Medulla oblongata (tissue), 1 donor: ENCODE data around the gene NUMB.
A peak's percentile ranks its signal among the peaks of the same experiment; 100 is the strongest.
"Not testable (repeated sequence)": the region's sequence is repeated elsewhere in the genome, so short reads cannot be mapped to it uniquely, and the experiment has no call there.

Source experiments
- DNase-seq: peaks from one replicate; pipeline ENCODE4 v3.0.0-alpha.2; 2015; ENCODE audit errors: extremely low spot score

The NUMB gene

DNA sequence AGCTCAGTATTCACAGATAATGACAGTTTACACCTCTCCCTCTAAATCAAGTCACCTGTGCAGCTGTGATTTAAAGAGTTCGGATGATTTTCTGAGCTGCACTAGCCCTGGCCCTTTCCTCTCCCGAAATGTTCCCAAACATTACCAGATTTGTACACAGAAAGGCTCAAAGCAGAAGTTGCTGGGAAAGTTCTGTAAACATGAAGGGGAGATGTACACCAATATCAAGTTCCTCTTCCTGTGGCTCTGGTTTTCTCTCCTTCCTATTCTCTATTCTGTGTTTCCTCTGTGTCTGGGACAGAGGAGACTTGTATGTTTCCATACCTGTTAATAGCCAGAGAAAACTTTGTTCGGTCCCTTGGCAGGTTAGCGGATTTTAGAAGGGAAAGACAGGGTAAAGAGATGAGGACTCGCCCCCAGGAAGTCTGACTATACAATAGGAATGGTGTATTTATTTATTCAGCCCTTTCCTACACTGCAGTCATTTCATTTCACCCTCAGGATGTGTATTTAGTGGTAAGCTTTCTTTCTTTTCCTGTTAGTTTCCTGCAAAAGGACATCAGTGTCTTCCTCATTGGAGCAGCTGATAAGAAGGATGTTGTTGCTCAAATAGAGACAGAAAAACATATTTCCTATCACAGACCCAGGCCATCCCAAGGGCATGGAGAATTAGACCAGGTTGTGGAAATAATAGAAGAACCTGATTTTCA, 7.6 kb upstream of the NUMB start:
- DNase-seq, result peak; percentile 71

DNA sequence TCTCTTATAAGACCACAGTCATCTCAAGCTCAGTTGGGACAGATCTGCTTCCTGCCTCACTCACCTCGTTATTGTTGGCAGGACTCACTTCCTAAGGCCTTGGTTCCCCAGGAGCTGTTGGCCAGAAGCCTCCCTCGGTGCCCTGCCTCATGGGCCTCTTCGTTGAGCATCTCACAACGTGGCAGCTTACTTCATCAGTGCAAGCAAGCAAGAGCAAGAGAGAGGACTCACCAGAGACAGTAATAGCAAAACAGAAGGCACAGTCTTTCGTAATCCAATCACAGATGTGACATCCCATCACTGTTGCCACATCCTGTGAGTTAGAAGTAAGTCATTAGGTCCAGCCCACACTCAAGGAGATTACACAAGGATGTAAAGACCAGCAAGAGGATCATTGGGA, 5.1 kb upstream of the NUMB start:
- DNase-seq, result peak; percentile 77

DNA sequence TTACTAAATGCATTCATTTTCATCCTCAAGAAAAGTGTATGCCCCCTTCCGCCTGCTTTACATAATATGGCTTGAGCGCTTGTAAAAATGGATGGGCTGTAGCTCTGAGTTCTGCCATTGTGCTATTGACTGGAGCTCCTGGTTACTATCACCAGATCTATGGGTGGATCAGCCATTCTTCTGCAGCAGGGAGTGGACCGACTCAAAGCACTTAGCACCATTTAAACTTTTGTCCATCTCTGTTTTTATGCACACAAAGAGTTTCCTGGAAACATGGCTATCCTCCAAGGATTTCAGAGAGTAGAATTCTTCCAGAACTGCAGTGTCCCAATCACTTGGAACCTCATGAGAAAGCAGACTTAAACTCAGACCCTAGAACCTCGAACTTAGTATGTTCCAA, 4.5 kb upstream of the NUMB start:
- DNase-seq, result no peak

DNA sequence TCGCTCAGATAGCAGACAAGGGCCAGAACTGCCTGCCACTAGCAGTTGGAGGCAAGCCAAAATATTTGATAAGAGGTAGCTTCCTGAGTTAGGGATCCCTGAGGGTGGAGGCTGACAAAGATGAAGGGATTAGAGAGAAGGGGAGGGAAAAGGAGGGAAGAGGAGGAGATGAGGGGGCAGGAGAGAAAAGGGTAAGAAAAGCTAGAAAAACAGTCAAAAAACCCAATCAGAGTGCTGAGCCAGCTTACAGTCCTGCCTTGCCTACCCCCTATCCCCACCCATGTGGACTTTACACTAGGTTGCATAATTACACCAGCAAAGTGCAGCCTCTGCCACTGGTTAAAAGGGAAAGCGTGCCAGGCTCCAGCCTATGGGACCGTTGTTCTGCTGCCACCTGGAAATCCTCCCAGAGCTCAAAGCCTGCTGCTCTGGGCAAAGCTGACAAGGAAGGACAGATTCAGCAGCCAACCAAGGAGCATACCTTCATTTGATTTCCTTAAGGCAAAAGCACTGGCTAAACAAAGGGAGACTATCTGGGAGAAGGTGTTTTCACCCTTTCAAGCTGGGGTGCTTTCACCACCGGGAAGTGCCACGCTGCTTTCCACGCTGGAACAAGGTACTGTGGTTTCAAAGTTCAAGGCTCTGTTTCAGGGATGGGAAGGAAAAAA, 3.8 kb upstream of the NUMB start:
- DNase-seq, result peak; percentile 80

DNA sequence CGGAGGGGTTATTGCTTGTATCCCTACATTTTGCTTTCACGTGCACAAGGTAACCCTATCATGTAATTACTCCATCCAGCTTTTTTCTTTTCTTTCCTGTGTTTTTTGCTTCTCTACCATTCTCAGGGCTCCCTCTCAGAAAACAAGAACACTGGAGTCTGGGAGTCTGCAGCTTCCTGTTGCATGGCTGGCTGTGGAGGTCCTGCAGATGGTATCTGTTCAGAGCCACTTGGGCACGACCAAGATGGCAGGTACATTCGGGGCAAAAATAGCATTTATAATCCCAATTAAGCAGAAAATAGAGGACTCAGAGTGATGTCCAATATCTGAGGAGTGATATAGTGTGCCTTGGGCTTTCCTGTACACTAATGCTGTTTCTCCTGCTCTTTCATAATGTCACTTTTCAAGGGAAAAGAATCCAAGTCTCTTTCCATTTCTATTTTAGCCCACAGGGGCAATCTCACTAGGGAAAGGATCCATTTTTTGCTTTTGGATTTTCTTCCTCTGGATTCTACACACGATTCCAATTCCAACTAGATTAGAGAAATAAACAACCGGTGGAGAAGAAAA, 3.2 kb upstream of the NUMB start:
- no peak for DNase-seq

DNA sequence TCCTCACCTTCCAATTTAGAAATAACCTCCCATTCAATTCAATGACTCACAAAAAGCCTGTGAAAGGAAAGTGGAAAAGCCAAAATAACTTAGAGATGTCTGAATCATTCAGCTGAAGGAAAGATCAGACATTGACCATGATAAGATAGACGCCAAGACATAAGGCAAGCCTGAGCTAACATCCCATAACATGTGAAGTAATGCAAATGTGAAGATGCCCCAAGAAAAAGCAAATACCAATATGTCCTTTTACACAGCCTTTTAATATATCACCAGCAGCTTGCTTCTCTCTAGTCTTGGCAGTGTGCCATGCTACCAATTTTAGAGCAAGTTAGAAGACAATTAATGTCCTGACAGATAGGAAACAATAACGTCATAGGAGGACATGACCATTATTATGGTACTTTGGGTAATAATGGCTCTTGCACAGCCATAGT, 2.4 kb upstream of the NUMB start:
- no peak for DNase-seq

DNA sequence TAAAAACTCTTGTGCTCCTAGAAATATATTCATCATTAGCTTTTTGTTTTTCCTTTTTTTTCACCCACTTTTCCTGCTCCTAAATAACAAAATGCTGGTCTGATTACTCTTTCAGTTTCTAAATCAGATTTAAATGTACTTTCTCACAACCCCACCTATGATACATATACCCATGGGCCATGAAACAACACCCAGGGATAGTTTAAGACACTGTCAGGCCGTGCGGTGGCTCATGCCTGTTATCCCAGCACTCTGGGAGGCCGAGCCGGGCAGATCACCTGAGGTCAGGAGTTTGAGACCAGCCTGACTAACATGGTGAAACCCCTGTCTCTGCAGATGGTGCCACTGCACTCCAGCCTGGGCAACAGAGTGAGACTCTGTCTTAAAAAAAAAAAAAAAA, 1.6 kb upstream of the NUMB start:
- no peak for DNase-seq

DNA sequence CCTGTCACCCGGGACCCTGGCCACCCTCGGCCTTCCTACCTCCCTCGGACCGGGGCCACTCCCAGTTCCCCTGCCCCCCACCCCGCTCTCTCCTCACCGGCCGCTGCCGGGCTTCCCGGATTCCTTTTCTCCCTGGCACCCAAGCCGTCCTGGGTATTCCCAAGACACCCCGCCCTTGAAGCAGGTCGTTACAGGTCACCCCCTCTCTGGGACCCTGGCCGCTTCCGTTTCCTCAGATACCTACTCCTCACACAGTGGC, 493 bp downstream of the NUMB start:
- DNase-seq, result no peak

DNA sequence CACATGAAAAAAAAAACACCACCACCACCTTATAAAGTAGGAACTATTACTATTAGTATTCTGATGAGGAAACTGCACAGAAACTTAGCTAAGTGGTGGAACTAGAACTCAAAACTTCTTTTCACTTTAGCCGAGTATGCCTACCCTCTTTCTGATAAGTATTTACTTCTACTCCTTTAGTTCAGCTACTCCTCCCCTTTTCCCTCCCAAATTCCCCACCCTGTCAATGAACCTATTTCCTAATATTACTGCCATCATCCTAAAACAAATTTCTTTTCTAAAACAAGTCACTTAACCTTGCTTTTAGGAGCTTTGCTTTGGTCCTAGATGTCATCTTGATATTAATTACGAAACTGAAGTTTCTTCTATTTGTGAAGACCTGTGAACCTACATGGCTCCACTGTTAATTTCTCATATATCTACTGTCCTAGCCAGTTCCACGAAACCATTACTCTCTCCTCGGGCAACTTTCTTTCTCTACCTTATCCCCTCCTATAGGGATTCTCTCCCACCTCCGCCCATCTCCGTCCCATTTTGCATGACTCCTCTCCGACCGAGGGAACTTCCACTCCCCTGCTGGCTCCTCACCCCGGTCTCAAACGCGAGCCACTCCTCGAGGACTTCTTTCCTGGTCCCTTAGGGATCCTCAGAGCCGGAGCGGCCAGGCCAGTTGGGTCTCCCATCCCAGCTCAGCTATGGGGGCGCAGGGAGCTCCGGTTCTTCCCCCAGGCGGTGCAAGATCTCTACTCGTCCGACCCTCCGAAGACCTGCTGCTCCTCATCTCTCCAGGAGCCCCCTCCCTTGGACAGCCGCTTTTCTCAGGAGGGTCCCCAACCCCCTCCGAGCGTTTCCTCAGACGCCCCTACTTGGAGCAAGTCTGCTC, 1.1 kb downstream of the NUMB start:
- peak; percentile 46 for DNase-seq

DNA sequence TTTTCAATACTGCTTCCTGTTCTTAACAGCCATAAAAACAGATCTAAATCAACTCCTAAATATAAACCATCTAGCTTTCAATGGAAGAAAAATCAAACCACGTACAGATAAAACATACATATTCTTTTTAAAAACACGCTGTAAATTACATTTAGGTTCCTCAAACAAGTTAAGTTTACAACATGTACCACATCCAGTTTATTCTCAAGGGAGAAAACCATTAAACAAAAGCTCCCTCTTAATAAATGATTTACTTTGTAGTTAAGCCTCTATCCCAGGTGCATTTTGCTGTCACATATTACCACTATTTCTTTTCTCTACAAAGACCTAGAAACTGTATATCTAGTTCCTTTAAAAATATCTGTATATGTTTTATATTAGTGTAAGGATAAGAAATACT, 3.1 kb downstream of the NUMB start:
- no peak for DNase-seq

DNA sequence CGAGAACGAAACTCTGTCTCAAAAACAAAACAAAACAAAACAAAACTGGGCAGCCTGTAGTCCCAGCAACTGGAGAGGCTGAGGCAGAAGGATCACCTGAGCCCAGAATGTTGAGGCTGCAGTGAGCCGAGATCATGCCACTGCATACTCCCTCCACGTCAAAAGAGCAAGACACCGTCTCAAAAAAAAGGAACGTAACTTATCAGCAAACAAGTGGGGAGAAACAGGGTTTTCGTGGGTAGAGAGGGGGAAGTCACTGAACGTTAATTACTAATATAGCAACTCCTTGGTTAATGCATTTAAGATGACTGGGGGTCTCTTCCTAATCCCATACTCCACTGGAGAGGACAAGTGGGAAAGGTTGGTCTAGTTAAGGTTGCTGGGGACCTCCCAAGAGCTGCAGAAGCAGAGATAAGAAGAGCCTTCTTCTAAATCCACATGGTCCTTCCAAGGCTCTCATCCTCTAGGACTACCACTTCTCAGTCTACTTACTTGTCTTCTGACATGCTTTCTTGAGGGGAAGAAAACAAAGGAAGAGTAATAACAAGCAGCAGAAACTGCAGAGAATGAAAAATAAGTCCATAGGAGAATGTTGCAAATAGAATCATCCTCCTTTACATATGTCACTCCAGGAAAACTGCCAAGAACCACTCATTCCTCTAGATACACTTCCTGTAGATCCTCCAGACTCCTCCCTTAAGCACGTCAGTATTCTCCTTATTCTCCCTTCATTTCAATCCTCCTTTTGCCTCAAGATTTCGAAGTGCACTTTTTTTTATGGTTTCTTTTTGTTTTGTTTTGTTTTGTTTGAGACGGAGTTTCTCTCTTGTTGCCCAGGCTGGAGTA, 5.8 kb downstream of the NUMB start:
- DNase-seq, result no peak

DNA sequence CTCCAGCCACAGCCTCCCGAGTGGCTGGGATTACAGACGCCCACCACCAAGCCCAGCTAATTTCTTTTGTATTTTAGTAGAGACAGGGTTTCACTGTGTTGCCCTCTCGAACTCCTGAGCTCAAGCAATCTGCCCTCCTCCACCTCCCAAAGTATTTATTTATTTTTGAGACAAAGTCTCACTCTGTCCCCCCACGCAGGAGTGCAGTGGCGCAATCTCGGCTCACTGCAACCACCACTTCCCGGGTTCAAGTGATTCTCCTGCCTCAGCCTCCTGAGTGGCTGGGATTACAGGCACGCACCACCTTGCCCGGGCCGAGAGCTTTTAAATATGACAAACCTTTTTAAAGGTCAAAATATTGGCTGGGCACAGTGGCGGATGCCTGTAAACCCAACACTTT, 14.6 kb downstream of the NUMB start:
- DNase-seq, result no peak

DNA sequence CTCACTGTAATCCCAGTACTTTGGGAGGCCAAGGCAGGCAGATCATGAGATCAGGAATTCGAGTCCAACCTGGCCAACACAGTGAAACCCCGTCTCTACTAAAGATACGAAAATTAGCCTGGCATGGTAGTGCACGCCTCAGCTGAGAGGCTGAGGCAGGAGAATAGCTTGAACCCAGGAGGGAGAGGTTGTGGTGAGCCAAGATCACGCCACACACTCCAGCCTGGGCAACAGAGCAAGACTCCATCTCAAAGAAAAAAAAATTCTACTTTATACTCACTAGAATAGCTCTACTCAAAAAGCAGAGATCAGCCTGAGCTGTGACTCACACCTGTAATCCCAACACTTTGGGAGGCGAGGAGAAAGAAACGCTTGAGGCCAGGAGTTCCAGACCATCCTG, 17.1 kb downstream of the NUMB start:
- DNase-seq, result no peak

DNA sequence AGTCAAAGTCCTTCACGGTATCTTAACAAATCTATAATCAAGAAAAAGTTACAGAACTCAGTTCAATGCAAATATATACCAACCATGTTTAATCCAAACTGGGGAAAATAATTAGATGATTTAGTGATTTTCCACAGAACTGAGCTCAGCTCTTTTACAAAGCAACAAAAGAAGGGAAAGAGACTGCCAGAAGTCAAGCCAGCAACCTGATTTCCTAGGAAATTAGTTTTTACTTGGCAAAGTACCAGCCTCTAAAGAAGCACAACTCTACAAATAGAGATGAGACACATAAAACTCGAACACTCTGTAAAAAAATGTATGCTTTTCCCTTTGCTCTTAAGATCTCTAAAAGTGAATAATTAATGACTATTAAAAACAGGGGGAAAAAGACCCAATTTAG, 19.4 kb downstream of the NUMB start:
- DNase-seq, result peak; percentile 54

DNA sequence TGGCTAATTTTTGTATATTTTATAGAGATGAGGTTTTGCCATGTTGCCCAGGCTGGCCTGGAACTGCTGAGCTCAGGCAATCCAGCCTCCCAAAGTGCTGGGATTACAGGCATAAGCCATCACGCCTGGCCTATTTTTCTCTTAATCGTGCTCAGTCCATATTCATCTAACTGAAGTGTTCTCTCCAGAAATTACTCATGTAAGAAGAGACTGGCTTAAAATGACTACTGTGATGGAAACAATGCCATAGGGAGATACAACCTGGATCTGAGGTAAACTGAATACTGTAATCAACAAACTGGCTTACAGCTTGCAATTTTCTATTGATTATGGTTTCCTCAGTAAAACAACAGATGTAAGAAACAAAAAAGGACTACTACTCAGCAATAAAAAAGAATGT, 21.1 kb downstream of the NUMB start:
- DNase-seq, result no peak

DNA sequence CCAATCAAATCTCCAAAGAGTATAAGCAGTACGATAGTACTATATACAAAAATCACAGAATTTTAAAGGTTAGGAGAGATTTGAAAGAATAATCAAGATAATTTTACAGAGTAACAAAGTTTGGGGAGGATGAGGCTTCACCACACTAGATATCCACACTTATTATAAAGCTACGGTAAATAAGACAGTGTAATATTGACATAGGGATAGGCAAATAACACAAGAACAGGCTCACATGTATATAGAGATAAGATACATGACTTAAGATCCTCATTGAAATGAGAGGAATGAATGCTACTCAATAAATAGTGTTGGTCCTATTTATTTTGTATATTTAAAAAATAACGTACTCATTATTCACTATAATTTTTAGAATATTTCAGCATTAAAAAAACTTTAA, 26.2 kb downstream of the NUMB start:
- no peak for DNase-seq

DNA sequence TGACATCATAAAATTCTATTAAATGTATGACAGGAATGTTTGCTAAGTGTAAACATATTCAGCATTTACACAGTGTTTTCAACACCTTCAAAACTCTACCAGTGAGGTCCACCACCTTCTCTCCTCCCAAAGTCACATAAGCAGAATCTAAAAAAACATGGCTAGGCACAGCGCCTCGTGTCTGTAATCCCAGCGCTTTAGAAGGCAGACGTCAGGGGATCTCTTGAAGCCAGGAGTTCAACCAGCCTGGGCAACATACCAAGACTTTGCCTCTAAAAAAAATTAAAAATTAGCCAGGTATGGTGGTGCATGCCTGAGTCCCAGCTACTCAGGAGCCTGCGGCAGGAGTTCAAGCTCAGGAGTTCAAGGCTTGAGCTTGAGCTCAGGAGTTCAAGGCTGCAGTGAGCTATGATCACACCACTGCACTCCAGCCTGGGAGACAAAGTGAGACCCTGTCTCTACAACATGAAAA, 30.0 kb downstream of the NUMB start:
- no peak for DNase-seq

DNA sequence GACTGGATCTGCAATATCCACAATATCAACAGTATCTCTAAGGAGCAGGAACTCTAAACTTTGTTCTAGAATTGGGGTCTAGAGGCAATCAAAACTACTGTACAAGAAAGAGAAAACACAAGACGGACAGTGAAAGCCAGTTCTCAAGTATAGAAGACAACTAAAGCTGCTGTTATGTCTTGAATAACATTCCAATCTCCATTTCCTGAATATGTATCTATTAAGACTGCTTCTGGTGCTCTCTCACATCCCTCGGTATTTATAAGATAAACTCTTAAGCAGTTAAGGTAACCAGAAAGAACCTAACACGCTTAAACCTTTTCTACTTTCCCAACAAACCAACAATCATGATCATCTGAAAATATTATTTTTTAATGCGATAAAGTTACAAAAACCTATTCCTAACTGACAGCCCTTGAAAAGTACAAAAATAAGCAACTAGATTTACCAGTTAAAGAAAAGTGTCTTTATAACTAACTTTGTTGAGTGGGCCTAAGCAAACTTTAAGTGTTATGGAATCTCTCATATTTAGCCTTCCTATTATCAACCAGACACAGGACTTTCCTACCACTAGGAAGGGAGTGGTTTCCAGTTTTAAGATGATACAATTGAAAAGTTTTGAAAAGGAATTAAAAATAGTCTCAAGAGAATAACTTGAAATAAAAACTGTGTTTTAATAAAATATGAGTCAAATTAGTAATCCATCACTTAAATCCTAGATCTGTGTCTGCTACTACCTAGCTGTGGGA, 30.7 kb downstream of the NUMB start:
- no peak for DNase-seq

DNA sequence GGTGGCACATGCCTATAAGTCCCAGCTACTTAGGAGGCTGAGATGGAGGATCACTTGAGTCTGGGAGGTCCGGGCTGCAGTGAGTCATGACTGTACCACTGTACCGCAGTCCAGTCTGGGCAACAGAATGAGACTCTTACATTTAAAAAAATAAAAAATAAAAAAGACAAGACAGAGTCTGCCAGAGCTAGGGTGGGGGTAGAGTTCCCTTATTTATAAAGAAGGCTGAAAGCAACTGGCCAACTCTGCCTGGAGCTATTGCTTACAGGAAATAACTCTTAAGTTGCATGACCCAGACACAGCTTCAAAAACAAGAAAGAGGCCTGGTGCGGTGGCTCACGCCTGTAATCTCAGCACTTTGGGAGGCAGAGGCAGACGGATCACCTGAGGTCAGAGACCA, 31.5 kb downstream of the NUMB start:
- peak; percentile 17 for DNase-seq

DNA sequence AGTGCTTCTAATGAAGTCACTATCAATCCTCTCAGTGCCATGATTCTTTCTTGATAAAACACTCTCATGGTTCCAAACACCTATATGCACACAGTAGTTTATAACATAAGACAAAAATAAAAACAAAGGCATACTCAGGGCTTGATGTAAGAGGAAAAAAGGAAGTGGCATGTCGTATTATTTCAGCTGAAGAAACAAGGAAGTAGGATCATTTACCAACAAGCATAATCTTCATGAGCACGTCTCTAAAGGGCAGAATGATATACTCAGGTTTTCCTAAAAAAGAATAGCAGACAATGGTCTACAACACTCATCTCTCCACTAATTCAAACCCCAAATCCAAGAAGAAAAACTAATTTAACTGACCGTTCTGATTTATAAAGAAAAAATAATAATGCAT, 33.9 kb downstream of the NUMB start:
- DNase-seq, result peak; percentile 26

DNA sequence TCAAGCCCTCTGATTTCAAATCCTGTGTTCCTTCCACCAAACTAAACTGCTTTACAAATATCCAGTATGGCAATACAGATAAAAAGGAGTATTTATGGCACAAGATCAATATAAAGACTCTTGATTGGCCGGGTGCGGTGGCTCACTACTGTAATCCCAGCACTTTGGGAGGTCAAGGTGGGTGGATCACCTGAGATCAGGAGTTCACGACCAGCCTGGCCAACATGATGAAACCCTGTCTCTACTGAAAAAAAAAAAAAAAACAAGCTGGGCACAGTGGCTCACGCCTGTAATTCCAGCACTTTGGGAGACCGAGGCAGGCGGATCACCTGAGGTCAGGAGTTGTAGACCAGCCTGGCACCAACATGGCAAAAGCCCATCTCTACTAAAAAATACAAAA, 35.3 kb downstream of the NUMB start:
- not testable (repeated sequence) for DNase-seq
